Stimulated activated CD8-positive, alpha-beta memory T cell treated with anti-CD3 and anti-CD28 coated beads, Interleukin-7, amount 100 ng/mL, for 4 hours (primary cell): ENCODE results near the gene SNCAIP.
"Not testable (repeated sequence)": the region's sequence is repeated elsewhere in the genome, so short reads cannot be mapped to it uniquely, and the experiment has no call there.

Experiments
- DNase-seq, 2 donors: peaks; one replicate each; pipeline ENCODE4 v3.0.0-alpha.2; 2020; ENCODE audit warnings: low read depth in 2 of 2

SNCAIP gene

GRCh38 chr5:122465031-122465577, 153.1 kb downstream of the SNCAIP start:
- DNase-seq = no peak

GRCh38 chr5:122465994-122466393, 154.0 kb downstream of the SNCAIP start:
- DNase-seq = no peak

DNA sequence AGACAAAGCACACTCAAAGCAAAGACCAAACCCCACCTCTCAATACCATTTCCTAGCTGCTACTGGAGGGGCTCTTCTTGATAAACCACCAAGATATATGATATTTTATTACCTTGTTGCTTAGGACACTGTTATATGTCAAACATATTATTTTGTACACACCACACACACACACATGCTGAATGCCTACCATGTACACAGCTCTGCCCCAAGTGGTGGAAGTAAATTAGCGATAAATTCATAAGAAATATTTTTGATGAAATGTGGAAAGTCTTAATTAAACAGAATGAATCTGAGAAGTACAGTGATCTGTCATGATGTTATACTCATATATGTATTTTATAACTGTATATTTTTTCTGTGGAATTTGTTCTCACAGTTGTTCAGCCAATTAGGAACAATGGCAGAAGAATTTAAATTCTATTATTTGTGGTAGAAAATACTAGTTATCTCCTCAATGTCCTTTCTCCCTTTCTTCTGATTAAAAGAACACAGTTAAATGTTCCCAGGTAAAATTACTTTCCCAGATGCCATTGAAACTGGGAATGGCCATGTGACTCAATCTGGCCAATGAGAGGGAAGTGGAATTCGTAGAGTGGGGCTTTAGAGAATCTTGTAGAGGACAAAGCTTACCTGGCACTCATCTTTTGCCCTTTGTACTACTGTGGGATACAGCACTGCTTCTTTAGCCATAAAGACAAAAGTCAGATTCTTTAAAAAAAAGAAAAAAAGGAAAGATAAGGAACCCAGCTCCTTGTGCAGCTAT, 156.5 kb downstream of the SNCAIP start:
- no peak for DNase-seq

DNA sequence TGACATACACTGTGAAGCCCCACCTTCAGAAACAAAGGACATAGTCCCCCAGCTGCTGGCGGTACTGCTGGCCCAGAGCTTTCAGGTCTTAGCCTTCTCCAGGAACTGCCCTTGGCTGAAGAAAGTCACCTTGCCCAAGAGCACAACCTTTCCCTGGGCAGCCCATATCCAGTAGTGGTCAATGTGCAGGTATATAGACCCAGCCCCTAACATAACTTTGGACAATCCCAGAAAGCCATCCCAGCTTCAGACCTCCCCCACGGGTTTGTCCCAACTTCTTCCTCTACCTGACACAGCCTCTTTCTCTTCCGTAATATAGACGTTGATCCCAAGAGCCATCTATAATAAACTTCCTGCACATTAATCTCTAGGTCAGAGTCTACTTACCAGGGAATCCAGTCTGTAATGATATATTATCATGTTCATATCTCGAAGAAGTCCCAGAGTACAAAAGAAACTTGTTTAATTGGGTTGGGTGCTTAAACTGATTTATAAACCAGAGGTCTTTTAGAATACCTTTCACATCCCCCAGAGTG, 157.4 kb downstream of the SNCAIP start:
- no peak for DNase-seq

DNA sequence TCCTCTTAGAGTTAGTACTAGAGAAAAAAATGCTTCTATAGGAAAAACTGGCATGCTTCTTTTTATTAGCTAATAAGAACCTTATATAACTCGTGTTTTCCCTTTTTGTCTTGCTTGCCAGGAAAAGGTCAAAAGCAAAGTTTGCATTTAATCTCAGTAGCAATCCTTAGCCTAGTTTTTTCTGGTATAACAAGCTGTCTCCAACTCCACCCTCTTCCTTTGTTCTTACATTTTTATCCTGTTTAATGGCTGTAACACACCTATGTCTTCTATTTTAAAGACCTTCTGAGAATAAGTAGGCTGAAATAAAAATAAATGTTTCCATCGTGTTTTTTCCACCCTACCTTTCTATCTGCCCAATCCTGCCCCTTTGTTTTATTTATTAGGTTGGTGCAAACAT, 158.3 kb downstream of the SNCAIP start:
- DNase-seq = no peak

GRCh38 chr5:122471031-122471751, 159.2 kb downstream of the SNCAIP start:
- DNase-seq = no peak

GRCh38 chr5:122471752-122472061, 159.7 kb downstream of the SNCAIP start:
- no peak for DNase-seq

- DNase-seq = no peak
These were observed 161.3 kb downstream of the SNCAIP start for GRCh38 chr5:122473138-122473843.

DNA sequence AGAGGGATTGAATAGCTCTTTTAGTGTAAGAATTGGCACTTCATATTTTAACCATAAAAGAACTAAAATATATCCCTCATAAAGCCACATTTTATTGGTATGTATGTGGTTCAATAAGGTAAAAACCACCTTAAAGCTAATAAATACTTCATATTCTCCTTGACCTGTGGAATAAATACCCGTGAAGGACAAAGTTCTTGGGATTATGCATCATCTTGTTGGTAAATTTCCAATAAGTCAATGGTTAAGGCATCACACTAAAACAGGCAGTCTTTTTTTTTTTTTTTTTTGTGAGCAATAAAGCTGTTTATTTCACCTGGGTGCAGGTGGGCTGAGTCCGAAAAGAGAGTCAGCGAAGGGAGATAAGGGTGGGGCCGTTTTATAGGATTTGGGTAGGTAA, 161.9 kb downstream of the SNCAIP start:
- no peak for DNase-seq

- no peak for DNase-seq
These were observed 166.9 kb downstream of the SNCAIP start for GRCh38 chr5:122478741-122479442.

GRCh38 chr5:122480146-122480545, 168.1 kb downstream of the SNCAIP start:
- no peak for DNase-seq

GRCh38 chr5:122484103-122484502, 172.1 kb downstream of the SNCAIP start:
- DNase-seq = no peak

GRCh38 chr5:122485226-122485625, 173.2 kb downstream of the SNCAIP start:
- no peak for DNase-seq

GRCh38 chr5:122486616-122487015, 174.6 kb downstream of the SNCAIP start:
- not testable (repeated sequence) for DNase-seq

GRCh38 chr5:122490718-122491117, 178.7 kb downstream of the SNCAIP start:
- no peak for DNase-seq

- DNase-seq = no peak
These were observed 180.6 kb downstream of the SNCAIP start for GRCh38 chr5:122492675-122493074.

DNA sequence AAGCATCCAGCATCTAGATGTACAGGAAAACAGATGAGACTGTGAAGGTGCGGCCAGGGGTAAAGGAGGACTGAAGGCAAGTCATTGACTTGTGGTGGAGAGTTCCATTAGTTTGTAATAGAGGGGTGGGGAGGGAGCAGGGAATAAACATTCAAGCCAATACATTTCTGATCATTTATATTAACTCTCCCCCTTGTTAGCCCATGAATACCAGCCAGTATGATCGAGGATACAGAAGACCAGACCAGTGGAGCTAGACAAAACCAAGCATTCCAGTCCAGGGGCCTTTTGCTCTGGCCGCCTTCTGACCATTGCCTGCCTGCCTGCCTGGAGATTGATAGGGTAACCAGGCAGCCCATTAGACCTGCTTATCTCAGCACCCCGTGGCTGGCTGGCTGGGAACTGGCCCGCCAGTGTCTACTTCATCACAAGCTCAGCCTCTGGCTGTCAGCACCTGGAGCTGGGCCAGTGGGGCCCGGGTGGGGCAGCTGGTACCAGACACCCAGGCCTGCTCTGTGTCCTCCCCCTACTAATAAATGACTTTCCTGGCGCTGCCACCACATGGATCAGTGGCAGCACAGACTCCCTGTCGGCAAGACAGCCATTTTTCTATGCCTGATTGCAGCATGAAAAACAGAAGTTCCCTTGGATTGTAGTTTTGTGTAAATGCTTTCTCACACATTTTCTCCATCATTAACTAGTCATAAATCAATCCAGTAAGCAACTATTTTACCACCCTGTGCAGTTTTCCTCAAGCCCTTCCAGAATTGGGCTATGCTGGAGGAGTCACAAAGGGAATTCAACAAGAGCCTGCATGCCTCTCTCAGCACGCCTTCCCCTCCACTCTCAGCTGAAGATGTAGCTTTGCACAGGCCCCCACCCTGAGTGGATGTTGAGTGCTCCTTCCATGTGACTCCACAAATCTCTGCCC, 181.3 kb downstream of the SNCAIP start:
- DNase-seq = no peak

DNA sequence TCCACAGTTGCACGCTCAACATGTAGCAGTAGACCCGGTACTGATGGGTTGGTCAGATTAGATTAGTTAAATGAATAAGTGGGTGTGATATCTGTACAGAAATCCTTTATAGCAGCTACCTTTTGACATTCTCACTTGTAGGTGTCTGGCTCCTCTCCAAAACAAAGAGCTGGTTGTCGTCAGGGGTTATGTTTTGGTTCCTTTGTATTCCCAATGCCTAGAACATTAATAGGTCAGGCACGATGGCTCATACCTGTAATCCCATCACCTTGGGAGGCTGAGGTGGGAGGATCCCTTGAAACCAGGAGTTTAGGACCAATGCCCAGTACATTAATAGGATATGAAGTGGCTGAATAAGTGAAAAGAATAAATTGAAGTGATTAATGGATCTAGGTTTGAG, 182.1 kb downstream of the SNCAIP start:
- DNase-seq = no peak

DNA sequence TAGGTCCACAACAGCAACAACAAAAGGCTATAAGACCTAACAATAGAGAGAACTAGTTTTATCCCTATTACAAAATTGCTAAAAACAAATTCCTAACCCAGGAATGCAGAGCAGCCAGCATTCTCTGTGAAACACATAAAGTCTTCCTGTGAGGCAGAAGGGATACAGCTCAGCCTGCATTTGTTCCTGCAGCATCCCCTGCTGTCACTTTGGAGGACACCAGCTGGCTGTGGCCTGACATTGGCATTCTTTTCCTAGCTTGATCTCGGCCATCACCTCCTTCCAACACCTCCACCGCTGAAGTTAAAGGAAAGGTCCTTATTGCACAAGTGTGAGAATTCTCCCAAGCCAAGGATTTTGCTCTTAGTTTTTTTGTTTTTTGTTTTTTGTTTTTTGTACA, 186.1 kb downstream of the SNCAIP start:
- DNase-seq = no peak

- no peak for DNase-seq
These were observed 187.5 kb downstream of the SNCAIP start for GRCh38 chr5:122499585-122499984.
